ENCODE measurements around the gene CENPK.
"Not testable (repeated sequence)": the region's sequence is repeated elsewhere in the genome, so short reads cannot be mapped to it uniquely, and the experiment has no call there.

The CENPK gene

GRCh38 chr5:65562731-65563701 lies at the start of gene CENPK, which contains the start of gene PPWD1:
TSS of gene CENPK (minus strand) at chr5:65563168. CDS start at chr5:65554907, 8,261 bp downstream.
TSS of gene PPWD1 (plus strand) at chr5:65563296. CDS start at chr5:65563311, 15 bp downstream.
- TF ChIP-seq CTCF (IDR thresholded peaks at IDR 0.05; ENCODE audit: low read depth, low read length) = no peak
- peak within 1 kb of the TSS; percentile 100 for H3K4me3 ChIP-seq (ENCODE audit: low read depth, low read length)

- no peak for TF ChIP-seq CTCF (IDR thresholded peaks at IDR 0.05; ENCODE audit: low read depth, low read length)
Observed at GRCh38 chr5:65612298-65612907, 49.4 kb upstream of the CENPK start.

DNA sequence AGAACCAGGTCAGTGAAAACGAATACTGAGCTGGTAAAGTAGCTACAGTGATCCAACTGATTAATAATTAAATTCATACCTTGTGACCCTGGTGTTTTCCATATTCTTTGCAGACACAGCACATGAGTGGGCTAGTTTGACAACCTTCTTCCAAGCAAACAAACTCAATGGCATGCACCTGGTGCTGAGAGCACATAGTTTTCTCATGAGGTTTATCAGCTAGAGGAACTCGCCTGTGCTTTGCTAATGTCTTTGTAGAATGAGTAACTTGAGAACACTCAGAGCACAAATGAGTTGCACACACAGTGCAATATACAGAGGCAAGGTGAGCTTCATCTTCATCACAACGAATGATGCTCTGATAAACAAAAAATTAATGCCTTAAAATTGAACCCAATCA lies 48.6 kb upstream of the CENPK start:
- no peak for TF ChIP-seq CTCF (IDR thresholded peaks at IDR 0.05; ENCODE audit: low read depth, low read length)
- H3K4me3 ChIP-seq (ENCODE audit: low read depth, low read length) = no peak overlapping the region

More at GRCh38 chr5:65612298-65612907, 49.4 kb upstream of the CENPK start:
- H3K4me3 ChIP-seq (ENCODE audit: low read depth, low read length) = no peak overlapping the region

DNA sequence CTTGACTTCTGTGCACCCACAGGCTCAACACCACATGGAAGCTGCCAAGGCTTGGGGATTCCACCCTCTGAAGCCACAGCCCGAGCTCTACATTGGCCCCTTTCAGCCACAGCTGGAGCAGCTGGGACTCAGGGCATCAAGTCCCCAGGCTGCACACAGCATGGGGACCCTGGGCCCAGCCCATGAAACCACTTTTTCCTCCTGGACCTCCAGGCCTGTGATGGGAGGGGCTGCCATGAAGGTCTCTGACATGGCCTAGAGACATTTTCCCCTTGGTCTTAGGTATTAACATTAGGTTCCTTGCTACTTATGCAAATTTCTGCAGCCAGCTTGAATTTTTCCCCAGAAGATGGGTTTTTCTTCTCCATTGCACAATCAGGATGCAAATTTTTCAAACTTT lies 38.8 kb upstream of the CENPK start:
- H3K4me3 ChIP-seq (ENCODE audit: low read depth, low read length) = not testable (repeated sequence)

DNA sequence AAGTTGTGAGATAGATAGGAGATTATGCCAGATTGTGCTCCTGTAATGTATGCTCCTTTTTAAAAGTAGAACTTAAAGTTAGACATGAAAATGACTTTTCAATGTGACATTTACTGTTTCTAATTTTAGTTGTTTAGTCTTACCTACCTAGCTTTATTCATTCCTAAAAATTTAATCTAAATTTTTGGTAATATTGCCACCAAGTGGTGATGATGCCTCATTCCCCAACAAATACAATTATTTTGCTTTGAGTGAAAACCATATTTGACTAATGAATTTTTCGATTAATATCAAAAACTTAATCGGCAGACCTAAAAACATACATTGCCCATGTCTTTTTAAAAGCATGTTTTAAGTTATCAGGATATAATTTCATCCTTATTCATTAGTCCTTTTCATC lies 25.7 kb upstream of the CENPK start:
- H3K4me3 ChIP-seq (ENCODE audit: low read depth, low read length) = no peak overlapping the region
- no peak for TF ChIP-seq CTCF (IDR thresholded peaks at IDR 0.05; ENCODE audit: low read depth, low read length)

GRCh38 chr5:65577141-65577540 lies 14.2 kb upstream of the CENPK start:
- no peak overlapping the region for H3K4me3 ChIP-seq (ENCODE audit: low read depth, low read length)
- TF ChIP-seq CTCF (IDR thresholded peaks at IDR 0.05; ENCODE audit: low read depth, low read length) = no peak

GRCh38 chr5:65570598-65571226 lies 7.7 kb upstream of the CENPK start:
- TF ChIP-seq CTCF (IDR thresholded peaks at IDR 0.05; ENCODE audit: low read depth, low read length) = no peak
- no peak overlapping the region for H3K4me3 ChIP-seq (ENCODE audit: low read depth, low read length)

Measured in WI38 (cell line).